Fibroblast of peridontal ligament (primary cell): ENCODE measurements around the gene FTCD.

Experiments
- DNase-seq: peaks from one replicate; pipeline ENCODE4 v3.0.0-alpha.2; 2010; ENCODE audit errors: extremely low read depth

FTCD gene

DNA sequence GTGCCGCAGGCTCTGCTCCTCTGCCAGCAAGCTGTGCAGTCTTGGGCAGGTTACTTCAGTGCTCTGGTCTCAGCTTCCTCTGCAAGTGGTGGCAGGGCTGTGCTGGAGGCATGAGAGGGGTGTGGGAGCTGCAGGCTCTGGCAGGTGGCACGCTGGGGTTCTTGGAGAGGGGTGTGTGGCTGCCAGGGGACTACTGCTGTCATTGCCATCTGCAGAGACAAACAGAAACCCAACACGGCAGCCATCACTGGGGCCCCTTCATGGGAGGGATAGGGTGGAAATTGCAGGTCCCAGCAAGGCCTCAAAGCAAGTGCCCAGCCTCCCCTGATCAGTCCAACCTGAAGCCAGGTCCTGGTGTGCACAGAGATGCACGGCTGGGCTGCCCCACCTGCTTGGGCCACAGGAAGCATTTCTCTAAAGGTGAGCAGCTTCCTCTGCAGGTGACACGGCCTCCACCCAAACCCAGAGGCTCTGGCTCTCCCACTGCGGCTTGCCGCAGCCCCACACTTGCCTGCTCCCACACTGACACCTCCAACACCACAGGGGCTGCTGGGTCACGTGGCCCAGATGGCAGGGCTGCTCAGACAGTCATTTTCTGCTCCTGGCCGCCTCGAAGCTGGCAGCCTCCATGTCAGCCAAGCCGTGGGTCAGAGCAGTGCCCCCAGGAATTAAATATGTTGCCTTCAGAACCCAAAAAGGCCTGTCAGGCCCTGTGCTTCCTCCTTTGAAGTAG lies 61.5 kb downstream of the FTCD start:
- no peak for DNase-seq

DNA sequence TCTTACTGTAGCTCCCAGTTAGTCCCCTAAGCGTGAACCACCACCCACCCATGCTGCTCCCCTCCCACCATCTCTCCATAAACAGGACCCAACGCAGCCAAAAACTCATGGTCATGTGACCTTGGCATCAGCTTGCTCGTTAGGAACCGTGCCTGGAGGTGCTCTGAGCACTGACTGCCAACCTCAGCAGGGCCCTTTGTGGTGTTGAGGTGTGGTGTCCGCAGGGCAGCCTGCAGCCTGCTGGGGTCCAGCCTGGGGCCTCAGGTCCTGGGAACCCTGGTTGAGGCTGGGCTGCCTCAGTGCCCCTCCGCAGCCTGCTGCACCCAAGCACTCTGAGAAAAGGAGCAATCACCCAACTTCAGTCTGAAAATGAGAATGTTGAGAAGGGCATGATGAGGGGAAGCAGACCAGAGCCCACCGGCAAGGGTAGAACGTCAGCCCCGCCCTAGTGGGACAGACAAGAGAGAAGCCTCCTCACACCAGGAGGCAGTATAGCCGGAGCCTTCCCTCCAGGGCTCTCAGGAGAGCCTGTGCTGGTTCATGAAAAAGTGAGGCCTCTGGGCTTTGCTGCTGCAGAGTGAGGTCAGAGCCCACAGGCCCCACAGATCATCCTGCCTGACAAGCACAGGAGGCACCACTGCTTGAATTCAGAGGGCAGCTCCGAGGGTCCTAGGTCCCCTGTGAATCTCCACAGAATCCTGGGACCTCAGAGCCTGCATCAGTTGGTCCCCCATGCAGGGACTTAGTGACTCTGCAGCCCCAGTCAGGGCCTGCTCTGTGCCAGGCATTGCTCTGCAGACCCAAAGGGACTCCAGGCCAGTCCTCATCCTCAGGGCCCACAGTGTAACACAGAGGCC lies 62.3 kb downstream of the FTCD start:
- DNase-seq: no peak

DNA sequence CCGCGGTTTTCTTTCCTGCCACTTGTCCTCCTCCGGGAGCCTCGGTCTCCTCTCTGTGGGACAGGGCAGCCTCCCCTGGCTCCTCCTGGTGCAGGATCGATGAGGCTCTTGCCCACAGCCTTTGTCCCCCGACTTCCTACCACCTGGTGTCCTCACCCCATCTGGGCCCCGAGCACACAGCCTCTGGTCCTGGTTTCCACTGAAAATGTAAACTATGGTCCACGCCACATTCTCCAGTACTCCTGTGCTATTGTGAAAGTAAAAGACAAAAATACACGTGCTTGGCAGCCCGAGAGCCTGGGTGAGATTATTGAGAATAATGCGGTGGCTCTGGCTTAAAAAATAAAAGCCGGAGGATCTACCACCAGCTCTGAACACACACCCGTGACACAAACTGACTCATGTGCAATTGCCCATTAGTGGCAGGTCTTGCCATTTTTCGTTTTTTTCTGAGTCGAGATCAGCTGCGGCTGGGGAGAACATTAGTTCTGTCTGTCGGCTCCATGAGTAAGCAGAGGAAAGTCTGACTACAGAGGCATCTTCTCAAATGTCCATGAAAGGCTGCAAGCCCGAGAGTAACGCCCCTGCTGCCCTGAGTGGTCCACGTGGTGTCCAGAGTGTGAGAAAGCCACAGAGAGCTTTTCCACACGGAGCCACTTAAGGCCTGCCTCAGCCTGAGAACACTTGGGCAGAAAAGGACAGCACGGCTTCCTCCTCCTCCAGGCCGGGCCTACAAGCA lies 63.2 kb downstream of the FTCD start:
- peak; percentile 99 for DNase-seq

DNA sequence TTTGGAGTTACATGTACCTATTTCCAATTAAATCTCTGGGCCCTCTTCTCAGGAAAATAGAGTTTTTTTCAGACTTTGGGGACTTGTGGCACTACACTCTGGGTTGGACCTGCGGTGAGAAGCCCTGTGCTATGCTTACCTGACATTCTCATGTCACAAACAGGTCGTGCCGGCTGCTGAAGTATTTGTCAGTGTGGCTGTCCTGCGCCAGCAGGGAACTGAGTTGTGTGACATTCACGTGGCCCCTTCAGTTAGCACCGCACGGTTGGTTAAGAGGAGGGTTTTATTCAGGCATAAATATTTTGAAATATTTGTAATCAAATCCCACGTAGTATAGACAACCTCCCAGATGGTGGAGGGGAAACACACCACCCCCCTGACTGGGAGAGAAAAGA lies 63.8 kb downstream of the FTCD start:
- no peak for DNase-seq

DNA sequence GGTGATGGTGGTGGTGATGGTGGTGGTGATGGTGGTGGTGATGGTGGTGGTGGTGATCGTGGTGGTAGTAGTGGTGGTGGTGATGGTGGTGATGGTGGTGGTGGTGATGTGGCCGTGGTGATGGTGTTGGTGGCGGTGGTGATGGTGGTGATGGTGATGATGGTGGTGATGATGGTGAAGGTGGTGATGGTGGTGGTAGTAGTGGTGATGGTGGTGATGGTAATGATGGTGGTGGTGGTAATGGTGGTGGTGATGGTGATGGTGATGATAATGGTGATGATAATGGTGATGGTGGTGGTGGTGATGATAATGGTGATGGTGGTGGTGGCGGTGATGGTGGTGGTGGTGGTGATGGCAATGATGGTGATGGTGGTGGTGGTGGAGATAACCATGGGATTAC lies 64.3 kb downstream of the FTCD start:
- DNase-seq: no peak

DNA sequence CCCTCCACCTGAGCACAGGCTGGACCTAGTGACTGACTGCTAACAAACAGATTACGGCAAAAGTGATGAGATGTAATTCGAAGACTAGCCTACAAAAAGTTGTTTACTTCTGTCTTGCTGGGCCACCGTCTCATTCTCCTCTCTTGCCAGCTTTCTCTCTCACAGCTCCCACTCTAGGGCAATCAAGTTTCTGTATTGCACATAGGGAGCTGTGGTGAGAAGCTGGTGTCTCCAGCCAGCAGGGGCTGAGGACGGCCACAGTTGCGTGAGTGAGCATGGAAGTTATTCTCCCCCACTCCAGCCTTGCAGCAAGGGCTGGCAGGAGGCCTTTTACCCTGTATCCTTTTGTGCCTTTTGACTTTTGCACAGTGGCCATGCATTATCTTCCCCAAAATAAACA lies 66.1 kb downstream of the FTCD start:
- DNase-seq: peak; percentile 65

DNA sequence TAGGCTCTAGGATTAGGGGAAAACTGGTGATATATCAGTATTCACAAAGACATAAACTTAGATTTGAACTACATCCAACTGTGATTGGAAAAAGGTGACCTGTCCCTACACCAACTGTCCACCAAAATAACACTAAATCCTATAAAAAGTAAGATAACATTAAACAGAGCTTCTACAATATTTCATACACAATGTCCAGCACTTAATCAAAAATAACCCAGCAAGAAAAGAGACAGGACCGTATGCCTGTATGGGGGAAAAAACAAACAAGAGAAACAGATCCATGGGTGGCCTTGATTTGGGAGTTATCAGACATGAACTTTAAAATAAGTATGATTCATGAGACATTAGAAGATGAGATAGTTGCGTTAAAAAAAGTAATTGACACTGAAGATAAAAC lies 67.2 kb downstream of the FTCD start:
- no peak for DNase-seq

DNA sequence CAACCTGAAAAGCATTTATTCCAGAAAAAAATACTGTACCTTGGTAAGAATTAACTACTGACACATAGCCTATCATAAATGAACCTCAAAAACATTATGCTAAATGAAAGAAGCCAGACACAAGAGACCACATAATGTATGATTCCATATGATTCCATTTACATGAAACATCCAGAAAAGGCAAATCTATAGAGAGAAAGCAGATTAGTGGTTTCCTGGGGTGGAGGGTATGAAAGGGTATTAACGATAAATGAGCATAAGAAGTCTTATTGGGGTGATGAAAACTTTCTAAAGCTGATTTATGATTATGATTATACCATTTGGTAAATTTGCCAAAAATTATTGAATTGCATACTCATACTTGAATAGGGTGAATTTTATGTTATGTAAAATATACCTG lies 67.7 kb downstream of the FTCD start:
- no peak for DNase-seq
